Thoracic aorta (tissue), 2 donors: Measurements from ENCODE around the gene CENPU. TPM values are rescaled to one million over a fixed set of nuclear protein-coding genes. Genes with fewer than 3 reads are reported as not detected.

Source experiments
- ATAC-seq: fragments of 150-250 bp; one replicate; pipeline ENCODE4 v1.8.0; 2017; ENCODE audit warnings: low read depth; ENCODE audit not compliant: insufficient number of reproducible peaks, low FRiP score
- DNase-seq: peaks from one replicate; pipeline ENCODE4 v3.0.0-alpha.2; 2020; ENCODE audit warnings: low spot score
- H3K27ac ChIP-seq, 2 donors: fragments of 200-600 bp; sonication (generic); 1 replicate in 1 of 2; 2 replicates in 1 of 2; pipeline ENCODE4 v1.5.1; 2016; ENCODE audit warnings: mild to moderate bottlenecking in 2 of 2, moderate library complexity in 2 of 2
- H3K27me3 ChIP-seq: fragments of 200-600 bp; sonication (generic); replicated peaks from 2 replicates; pipeline ENCODE4 v1.6.0; 2016; ENCODE audit warnings: mild to moderate bottlenecking; ENCODE audit not compliant: insufficient read depth
- H3K36me3 ChIP-seq: fragments of 200-600 bp; sonication (generic); one replicate; pipeline ENCODE4 v1.5.1; 2016
- H3K4me1 ChIP-seq, 2 donors: fragments of 200-600 bp; sonication (generic); 1 replicate in 1 of 2; 2 replicates in 1 of 2; pipeline versions ENCODE4 v1.5.1 to v1.6.0; 2016; ENCODE audit warnings: low read depth in 2 of 2, mild to moderate bottlenecking in 1 of 2; ENCODE audit not compliant: control insufficient read depth in 1 of 2
- H3K4me3 ChIP-seq: fragments of 200-600 bp; sonication (generic); 2 replicates; pipeline ENCODE4 v1.5.1; 2016; ENCODE audit warnings: mild to moderate bottlenecking
- H3K9me3 ChIP-seq: fragments of 200-600 bp; sonication (generic); 2 replicates; pipeline ENCODE4 v1.5.1; 2016
- total RNA-seq, 2 donors: library from RNA; depleted of rRNA; stranded (reverse); fragments of >200 nt; gene quantifications; one replicate each; pipeline versions ENCODE4 v1.1.0 to v1.2.3, GENCODE V29; 2016
- TF ChIP-seq, protein P1 (sequence below): fragments of 200-600 bp; sonication (generic); IDR thresholded peaks from one replicate; pipeline ENCODE4 v1.5.1; 2019; ENCODE audit warnings: antibody characterized with exemption

The CENPU gene
- total RNA-seq, 2 donors from 2014 or later, result 1.4 to 2.0 TPM

DNA sequence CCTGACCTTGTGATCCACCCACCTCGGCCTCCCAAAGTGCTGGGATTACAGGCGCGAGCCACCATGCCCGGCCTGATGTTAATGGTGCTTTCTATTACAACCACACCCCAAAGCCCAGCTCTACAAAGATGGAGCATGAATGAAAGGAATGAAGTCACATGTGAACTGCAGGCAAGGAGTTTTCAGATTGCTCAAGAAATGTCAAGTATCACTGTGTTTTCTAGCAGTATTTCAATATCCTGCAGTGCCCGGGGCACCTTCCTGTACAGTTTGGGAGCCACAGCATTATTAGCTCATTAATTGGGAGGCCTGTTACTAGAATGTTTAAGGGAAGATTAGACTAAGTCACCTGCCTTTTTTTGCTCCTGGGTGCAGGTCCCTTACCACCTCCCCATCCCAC is 44.2 kb downstream of the CENPU start:
- no peak for DNase-seq
- no peak overlapping the region for H3K27ac ChIP-seq
- H3K9me3 ChIP-seq, result no peaks in the 10 kb centered on the region
- H3K27me3 ChIP-seq, result no peaks in the 10 kb centered on the region
- no peaks in the 10 kb centered on the region for H3K36me3 ChIP-seq
- no peak for ATAC-seq
- TF ChIP-seq, protein P1, sequence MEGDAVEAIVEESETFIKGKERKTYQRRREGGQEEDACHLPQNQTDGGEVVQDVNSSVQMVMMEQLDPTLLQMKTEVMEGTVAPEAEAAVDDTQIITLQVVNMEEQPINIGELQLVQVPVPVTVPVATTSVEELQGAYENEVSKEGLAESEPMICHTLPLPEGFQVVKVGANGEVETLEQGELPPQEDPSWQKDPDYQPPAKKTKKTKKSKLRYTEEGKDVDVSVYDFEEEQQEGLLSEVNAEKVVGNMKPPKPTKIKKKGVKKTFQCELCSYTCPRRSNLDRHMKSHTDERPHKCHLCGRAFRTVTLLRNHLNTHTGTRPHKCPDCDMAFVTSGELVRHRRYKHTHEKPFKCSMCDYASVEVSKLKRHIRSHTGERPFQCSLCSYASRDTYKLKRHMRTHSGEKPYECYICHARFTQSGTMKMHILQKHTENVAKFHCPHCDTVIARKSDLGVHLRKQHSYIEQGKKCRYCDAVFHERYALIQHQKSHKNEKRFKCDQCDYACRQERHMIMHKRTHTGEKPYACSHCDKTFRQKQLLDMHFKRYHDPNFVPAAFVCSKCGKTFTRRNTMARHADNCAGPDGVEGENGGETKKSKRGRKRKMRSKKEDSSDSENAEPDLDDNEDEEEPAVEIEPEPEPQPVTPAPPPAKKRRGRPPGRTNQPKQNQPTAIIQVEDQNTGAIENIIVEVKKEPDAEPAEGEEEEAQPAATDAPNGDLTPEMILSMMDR, result no peak
- H3K4me1 ChIP-seq, result no peaks in the 10 kb centered on the region
- H3K4me3 ChIP-seq, result no peak overlapping the region

DNA sequence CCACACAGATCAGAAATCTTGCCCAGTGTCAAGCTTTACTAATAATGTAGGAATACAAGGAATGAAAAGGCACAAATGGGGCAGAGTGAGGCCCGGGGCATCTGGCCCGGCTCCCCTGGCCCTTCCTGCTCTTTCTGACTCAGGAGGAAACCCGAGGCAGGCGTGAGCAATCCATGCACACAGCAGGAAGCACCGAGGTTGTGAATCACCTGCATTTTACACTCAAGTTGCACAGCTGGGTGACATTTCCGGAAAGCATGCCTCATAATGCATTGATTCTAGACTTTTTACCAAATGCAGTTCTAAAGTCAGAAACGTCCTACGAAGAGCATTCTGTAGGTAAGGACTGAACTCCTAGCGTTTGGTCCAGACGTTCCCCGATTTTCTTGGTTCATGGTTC is 45.4 kb downstream of the CENPU start:
- no peaks in the 10 kb centered on the region for H3K9me3 ChIP-seq
- no peaks in the 10 kb centered on the region for H3K4me1 ChIP-seq
- no peaks in the 10 kb centered on the region for H3K36me3 ChIP-seq
- TF ChIP-seq, protein P1, result no peak
- H3K27me3 ChIP-seq, result no peaks in the 10 kb centered on the region
- no peak overlapping the region for H3K4me3 ChIP-seq
- ATAC-seq (no peak), DNase-seq (no peak)
- H3K27ac ChIP-seq, result no peak overlapping the region

DNA sequence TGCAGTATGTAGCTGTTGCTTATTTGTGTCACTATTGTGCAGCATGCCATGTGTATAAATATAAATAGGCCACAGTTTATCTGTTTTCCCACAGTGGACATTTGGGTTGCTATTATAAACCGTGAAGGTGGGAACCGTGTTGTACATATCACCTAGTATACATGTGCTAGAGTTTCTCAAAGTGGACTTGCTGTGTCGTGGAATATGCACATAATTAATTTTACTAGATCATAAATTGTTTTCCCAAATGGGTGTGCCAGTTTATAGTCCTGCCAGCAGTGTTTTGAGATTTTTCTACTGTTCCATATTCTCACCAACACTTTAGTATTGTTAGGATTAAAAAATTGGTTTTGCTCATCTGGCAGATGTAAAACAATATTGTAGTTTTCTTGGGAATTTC is 45.9 kb downstream of the CENPU start:
- no peaks in the 10 kb centered on the region for H3K27me3 ChIP-seq
- no peak for DNase-seq
- H3K9me3 ChIP-seq, result no peaks in the 10 kb centered on the region
- H3K4me1 ChIP-seq, result no peaks in the 10 kb centered on the region
- H3K27ac ChIP-seq, result no peak overlapping the region
- ATAC-seq, result no peak
- TF ChIP-seq, protein P1, result no peak
- no peak overlapping the region for H3K4me3 ChIP-seq
- H3K36me3 ChIP-seq, result no peaks in the 10 kb centered on the region

DNA sequence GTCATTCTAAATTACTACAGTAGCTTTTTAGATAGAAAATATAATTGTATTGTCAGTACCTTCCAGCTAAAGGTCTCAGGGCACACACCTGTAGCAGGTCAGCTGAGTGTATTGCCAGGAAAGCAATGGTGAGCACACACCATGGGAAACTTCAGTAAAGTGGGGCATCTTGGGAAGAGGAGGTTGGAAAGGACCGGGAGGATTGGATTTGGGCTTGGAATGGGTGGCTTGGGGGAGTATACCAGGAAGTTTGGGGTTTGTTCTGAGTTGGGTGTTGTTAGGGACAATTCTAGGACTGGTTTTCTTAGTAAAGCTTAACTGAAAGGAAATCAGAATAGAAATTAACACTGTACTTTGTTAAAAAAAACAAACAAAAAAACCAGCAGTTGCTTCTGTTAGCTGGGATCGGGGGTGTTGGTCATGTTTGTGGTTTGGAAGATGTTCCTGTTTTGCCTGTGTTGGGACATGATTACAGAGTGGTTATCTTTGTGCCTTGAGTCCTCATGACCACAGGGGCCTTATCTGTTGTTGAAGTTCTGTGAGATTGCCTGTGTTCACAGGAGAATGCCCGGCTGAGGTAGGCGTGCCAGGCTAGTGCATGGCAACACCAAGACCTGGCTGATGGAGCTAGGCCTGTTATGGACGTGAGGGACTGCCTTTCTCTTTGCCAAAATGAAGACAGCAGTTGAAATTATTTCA is 49.3 kb downstream of the CENPU start:
- Histone ChIP-seq H3K4me1 (no peaks in the 10 kb centered on the region), H3K36me3 (no peaks in the 10 kb centered on the region), H3K27ac (no peak overlapping the region), H3K27me3 (no peaks in the 10 kb centered on the region), H3K4me3 (no peak overlapping the region), H3K9me3 (no peaks in the 10 kb centered on the region)
- ATAC-seq (no peak), DNase-seq (no peak)
- TF ChIP-seq, protein P1, result no peak

DNA sequence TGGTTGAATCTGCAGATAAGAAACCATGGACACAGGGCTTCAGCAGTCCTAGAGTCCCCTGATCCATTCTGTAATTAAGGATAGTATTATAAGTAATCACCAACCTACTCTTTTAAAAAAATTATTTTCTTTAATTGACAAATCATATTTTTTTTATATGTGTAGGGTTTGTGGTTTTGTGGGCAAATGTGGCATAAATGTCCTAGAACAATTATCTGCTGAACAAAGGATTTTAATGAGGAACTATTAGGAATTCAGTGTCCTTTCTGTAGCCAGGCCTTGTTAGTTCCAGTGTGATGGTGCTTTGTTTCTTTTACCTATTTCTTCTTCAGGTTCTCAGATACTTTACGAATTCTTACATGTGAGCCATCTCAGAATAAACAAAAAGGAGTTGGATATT is 52.0 kb downstream of the CENPU start:
- H3K4me3 ChIP-seq, result no peak overlapping the region
- H3K36me3 ChIP-seq, result no peaks in the 10 kb centered on the region
- ATAC-seq (no peak), DNase-seq (no peak)
- TF ChIP-seq, protein P1, result no peak
- H3K4me1 ChIP-seq, result no peaks in the 10 kb centered on the region
- H3K27ac ChIP-seq, result no peak overlapping the region
- no peaks in the 10 kb centered on the region for H3K9me3 ChIP-seq
- no peaks in the 10 kb centered on the region for H3K27me3 ChIP-seq
